GM04504 (cell line): ENCODE data around the gene RNF2.

Experiments
- DNase-seq: peaks from one replicate; pipeline ENCODE4 v3.0.0-alpha.2; 2012; ENCODE audit warnings: low read depth

RNF2 gene

GRCh38 chr1:185096531-185096930 is 51.2 kb downstream of the RNF2 start:
- no peak for DNase-seq

DNA sequence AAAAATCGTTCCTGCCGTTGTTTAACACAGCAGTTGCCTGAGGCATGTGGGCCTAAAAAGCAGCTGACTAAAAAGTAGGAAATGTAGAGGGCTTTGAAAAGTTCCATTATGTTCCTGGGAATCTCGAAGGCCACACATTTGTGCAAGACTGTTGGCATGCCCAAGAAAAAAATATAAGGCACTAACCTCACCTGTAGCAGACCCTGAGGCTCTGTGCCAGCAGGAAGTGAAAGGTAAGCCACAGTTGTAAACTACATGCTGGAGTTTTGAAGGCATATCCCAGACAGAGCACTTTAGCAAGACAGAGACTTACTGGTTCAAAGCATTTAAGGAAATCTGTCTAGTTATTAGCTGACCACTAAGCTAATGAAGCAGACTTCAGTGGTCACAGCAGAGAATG is 58.7 kb downstream of the RNF2 start:
- no peak for DNase-seq

- no peak for DNase-seq
Observed at GRCh38 chr1:185105121-185105520, 59.8 kb downstream of the RNF2 start.

GRCh38 chr1:185108321-185108720 is 63.0 kb downstream of the RNF2 start:
- DNase-seq, result no peak

GRCh38 chr1:185110145-185110544 is 64.8 kb downstream of the RNF2 start:
- no peak for DNase-seq

- no peak for DNase-seq
Observed at GRCh38 chr1:185111873-185112272, 66.5 kb downstream of the RNF2 start.

DNA sequence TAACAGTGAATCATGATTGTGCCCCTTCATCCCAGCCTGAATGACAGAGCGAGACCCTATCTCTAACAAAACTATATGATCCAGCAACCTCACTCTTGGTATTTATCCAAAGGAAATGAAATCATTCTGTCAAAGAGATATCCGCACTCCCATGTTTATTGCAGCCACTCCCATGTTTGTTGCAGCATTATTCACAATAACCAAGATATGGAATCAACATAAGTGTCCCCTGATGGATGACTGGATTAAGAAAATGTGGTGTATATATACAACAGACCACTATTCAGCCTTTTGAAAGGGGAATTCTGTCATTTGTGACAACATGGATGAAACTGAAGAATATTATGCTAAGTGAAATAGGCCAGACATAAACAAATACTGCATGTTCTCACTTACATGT is 67.0 kb downstream of the RNF2 start:
- no peak for DNase-seq

DNA sequence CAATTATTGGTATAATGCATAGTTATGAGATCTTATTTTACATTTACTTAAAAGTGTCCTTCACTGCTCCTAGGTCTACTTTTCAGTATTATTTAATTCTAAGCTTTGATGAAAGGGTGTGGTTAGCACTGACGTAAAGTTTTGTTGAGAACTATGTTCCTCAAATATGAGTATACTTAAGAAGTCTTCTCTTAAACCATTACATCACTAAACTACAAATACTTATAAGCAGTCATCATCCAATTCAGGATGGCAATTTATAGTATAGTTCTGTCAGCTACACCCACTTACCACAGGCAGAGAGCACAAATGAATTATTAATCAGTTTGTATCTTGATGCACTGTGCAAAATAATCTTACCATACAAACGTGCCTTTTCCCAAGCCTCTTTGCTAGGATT is 84.3 kb downstream of the RNF2 start:
- DNase-seq, result no peak

DNA sequence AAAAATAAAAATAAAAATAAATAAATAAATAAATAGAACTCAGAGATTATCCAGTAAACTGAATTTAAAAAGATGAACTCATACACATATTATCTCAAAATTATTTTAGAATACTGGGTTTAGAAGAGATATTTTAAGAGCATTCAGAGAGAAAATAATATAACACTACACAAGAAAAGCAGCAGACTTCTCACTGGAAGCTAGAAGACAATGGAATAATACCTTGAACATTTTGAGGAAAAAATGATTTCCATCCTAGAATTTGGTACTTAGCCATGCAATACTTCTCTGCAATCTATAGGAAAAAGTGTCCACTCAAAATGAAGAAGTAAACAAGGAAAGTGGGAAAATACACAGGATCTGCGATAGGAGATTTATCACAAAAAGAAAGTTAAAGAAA is 87.2 kb downstream of the RNF2 start:
- no peak for DNase-seq

DNA sequence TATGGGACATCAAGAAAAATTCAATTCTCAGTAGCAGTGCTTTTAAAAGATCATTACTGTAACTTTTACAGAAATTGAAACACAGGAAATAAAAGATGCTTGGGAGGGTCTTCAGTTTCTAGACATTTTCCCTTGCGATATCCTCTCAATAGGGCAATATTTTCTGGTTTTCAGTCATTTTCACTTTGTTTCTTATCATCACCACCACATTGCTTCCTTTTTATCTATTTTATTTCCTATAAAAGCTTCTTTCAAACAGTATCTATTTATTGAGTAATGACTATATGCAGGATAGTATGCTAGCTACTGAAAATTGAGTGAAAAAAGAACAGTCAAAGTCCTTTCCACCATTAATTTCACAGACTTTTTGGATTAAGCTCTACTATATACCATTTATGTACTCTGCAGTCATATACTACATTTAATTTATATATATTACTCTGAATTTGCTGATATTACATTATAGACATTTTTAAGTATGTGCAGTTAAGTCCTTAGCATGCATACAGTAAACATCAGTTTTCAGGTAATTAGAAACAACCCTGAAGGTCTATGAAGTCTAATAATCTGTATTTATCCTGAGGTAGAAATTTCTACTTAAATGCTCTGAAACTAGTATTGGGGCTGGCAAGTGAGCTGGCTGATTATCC is 92.7 kb downstream of the RNF2 start:
- no peak for DNase-seq

- no peak for DNase-seq
Observed at GRCh38 chr1:185139246-185139645, 93.9 kb downstream of the RNF2 start.

GRCh38 chr1:185144233-185144632 is 98.9 kb downstream of the RNF2 start:
- no peak for DNase-seq

- no peak for DNase-seq
Observed at GRCh38 chr1:185151215-185151614, 105.9 kb downstream of the RNF2 start.
